DOHH2 (cell line): Measurements from ENCODE around the gene APBA2.

Experiments used
- CTCF ChIP-seq: fragments of 200-600 bp; sonication (generic); IDR thresholded peaks from one replicate; pipeline ENCODE4 v1.5.1; 2014; ENCODE audit warnings: antibody characterized with exemption, mild to moderate bottlenecking, low read depth, low read length; ENCODE audit not compliant: poor library complexity, severe bottlenecking
- EZH2phosphoT487 ChIP-seq: fragments of 200-600 bp; sonication (generic); IDR thresholded peaks from 2 replicates; pipeline ENCODE4 v1.6.1; 2017; ENCODE audit warnings: borderline replicate concordance, mild to moderate bottlenecking, antibody characterized with exemption, low read length, moderate library complexity, mixed read lengths

GRCh38 chr15:29065571-29065970, 179.8 kb downstream of the APBA2 start:
- TF ChIP-seq CTCF = no peak
- no peak for TF ChIP-seq EZH2phosphoT487
